Motor neuron (in vitro differentiated cells): ENCODE measurements around the gene RAB3D. TPM values are rescaled to one million over a fixed set of nuclear protein-coding genes. Genes with fewer than 3 reads are reported as not detected.
"Not testable (repeated sequence)": the region's sequence is repeated elsewhere in the genome, so short reads cannot be mapped to it uniquely, and the experiment has no call there.

Experiments used
- ATAC-seq, 8 experiments: fragments of 200-7000 bp; cut with Tn5 transposase; replicated peaks in 6 of 8; 2 replicates each; pipeline ENCODE4 v1.8.0; 2021; ENCODE audit warnings: mild to moderate bottlenecking in 8 of 8, moderate library complexity in 8 of 8
- H3K27ac ChIP-seq, 2 donors: fragments of 250-450 bp; sonication (Bioruptor Pico); 2 replicates each; pipeline ENCODE4 v1.9.0; 2021; ENCODE audit warnings: antibody characterized with exemption in 2 of 2, mild to moderate bottlenecking in 2 of 2, moderate library complexity in 1 of 2
- H3K4me1 ChIP-seq, 2 donors: fragments of 250-450 bp; sonication (Bioruptor Pico); replicated peaks in 1 of 2; 2 replicates each; pipeline ENCODE4 v1.6.1; 2021; ENCODE audit warnings: antibody characterized with exemption in 2 of 2, mild to moderate bottlenecking in 2 of 2, moderate library complexity in 1 of 2
- H3K4me3 ChIP-seq, 5 donors: fragments of 250-450 bp; sonication (Bioruptor Pico); 2 replicates each; pipeline ENCODE4 v1.9.0; 2021; ENCODE audit warnings: antibody characterized with exemption in 5 of 5, mild to moderate bottlenecking in 5 of 5, moderate library complexity in 4 of 5
- WGBS, 10 experiments: fragments of 450-650 bp; shearing (Covaris generic); methylation state at CpG; one replicate each; pipeline ENCODE4 v1.0.0; 2022; 5-methylcytosine and 5-hydroxymethylcytosine counted together
- in situ Hi-C, 9 experiments: fragments of 400-800 bp; cut with MboI; loops; one replicate each; pipeline ENCODE4 v1.15.0; 2021; ENCODE audit warnings: low sequenced_read_pairs in 9 of 9, low pct_unique_long_range_greater_than_20kb in 2 of 9; ENCODE audit not compliant: unreplicated experiment in 9 of 9
- total RNA-seq, 8 experiments: library from RNA; unstranded; fragments of 300-600 nt; gene quantifications; 2 replicates each; pipeline versions ENCODE4 v1.2.3 to v1.2.4, GENCODE V29; 2022

RAB3D gene
- total RNA-seq, 8 experiments from 2014 or later = 7.6 to 21.6 (median 10.7) TPM

DNA sequence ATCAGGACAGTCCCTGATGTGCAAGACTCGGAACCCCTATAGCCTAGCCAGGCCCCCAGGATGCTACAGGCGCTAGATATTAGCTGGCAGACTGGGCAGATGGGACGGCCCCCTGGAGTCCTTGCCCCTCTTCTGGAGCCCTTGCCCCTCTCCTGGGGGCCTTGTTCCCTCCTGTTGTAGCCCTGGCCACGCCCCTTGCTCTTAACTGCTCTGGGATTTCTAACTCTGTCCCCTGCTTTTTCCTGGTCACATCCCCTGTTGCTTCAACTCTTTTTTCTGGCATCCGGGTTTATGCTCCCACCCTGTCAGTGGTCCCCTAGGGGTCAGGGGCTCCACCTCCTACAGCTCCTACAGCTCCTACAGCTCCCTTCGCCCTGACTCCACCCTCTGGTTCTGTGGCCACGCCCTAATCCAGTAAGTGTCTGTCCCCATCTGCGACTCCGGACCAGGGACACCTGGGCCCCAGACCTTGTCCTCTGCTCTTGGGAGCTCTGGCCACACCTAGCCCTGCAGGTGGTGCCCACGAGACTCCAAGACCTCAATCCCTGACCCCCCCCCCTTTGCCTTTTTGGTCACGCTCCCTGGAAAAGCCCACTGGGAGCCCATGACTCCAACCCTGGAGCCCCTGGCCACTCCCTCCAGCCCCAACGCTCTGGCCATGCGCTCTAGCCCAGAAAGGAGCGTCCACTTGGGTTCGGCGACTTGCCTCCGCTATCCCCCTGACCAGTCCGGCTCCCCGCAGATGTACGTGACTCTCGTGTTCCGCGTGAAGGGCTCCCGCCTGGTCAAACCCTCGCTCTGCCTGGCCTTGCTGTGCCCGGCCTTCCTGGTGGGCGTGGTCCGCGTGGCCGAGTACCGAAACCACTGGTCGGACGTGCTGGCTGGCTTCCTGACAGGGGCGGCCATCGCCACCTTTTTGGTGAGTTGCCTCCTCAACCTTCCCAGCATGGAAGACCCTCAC lies 22.6 kb upstream of the RAB3D start:
- ATAC-seq = peak in 4 of 8 experiments; percentile 16 to 34 (median 25)
- H3K4me3 ChIP-seq = peak overlapping the region in 1 of 5 donors; percentile 18
- peaks cover 11 to 15% of the 10 kb centered on the region in 2 donors for H3K4me1 ChIP-seq
- in situ Hi-C loops = no loop called here
- H3K27ac ChIP-seq = peak overlapping the region in 1 of 2 donors; percentile 32
- 14 to 95% (median 74%) methylated on average over 1 to 9 of the region's 35 CpGs; no CpG with 5 or more reads in 2 of the 10 experiments for WGBS, 10 experiments

GRCh38 chr19:11361037-11361770 lies 21.7 kb upstream of the RAB3D start:
- Histone ChIP-seq H3K27ac (peak overlapping the region in 1 of 2 donors; percentile 66), H3K4me1 (peaks cover 11 to 15% of the 10 kb centered on the region in 2 donors), H3K4me3 (peak overlapping the region in 3 of 5 donors; percentile 8 to 18 (median 12))
- ATAC-seq = peak in 6 of 8 experiments; percentile 24 to 81 (median 79)
- in situ Hi-C loops = no loop called here
- WGBS, 10 experiments = 80 to 100% (median 90%) methylated on average over 1 to 4 of the region's 43 CpGs; no CpG with 5 or more reads in 7 of the 10 experiments

DNA sequence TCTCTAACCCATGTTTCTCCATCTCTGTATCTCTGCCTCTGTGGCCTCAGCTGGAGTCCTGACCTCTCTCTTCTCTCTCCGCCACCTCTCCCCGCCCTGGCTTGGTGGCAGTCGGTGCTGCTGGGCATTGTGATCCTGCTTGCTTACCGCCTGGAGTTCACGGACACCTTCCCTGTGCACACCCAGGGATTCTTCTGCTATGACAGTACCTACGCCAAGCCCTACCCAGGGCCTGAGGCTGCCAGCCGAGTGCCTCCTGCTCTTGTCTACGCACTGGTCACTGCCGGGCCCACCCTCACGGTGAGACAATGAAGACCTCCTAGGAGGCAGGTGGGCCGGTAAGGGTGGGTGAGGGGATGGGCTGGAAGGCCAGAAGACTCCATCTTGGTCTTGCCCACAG lies 20.0 kb upstream of the RAB3D start:
- Histone ChIP-seq H3K27ac (no peak overlapping the region), H3K4me3 (no peak overlapping the region), H3K4me1 (peaks cover 11 to 19% of the 10 kb centered on the region in 2 donors)
- 82 to 100% (median 90%) methylated on average over 1 to 11 of the region's 11 CpGs; no CpG with 5 or more reads in 3 of the 10 experiments for WGBS, 10 experiments
- in situ Hi-C loops = no loop called here
- ATAC-seq = no peak

DNA sequence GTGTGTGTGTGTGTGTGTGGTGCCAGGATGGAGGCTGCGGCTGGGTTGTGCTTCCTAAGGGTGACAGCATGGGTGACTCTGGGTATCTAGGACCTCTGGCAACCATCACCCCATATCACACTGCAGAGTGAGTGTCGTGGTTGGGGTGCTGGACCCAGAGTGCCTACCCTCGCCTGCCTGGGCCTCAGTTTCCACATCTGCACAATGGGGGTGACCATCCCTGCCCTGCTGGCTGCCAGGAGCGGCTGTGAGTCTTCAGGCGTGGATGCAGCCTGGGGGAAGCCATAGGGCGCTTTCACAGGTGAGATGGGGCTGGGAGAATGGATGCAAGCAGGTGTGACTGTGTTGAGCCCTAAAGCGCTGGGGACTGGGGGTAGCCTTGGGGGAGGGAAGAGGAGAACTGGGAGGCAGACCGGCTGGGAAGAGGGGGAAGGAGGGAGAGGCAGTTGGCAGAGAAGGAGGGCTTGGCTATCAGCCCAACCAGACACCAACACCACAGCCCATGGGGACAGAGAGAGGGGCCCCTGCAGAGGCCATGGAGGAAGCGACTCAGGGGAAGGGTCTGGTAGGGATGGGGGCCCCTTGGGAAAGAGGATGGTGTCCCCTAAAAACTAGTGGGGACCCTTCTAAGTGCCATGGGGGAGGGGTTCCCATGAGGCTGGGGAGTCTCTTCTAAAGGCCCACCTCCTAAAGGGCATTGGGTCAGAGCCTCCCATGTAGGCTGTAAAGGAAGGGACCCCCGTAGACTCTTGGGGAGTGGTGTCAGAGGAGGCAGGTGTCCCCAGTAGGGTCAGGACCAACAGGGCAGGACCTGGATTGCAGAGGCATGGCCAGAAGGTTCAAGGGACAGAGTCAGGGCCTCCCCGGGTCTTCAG lies 17.5 kb upstream of the RAB3D start:
- in situ Hi-C loops = no loop called here
- no peak overlapping the region for H3K4me3 ChIP-seq
- no peak for ATAC-seq
- no peak overlapping the region for H3K27ac ChIP-seq
- WGBS, 10 experiments = 83 to 100% (median 86%) methylated on average over 1 of the region's 11 CpGs; no CpG with 5 or more reads in 7 of the 10 experiments
- peaks cover 10 to 17% of the 10 kb centered on the region in 2 donors for H3K4me1 ChIP-seq

DNA sequence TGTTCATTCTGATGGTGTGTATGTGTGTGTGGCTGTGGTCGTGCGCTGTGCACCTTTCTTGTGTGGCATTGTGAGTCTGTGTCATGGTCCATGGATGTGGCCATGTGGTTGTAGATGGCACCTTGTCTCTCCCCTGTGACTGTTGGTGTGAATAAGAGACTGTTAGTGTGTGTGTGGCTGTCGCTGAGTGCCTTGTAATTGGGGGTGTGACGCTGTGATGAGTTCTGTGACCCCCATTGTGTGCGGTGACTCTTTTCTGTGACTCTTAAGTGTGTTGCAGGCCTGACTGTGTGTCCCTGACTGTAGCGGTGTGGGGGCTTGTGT lies 16.6 kb upstream of the RAB3D start:
- peak overlapping the region; percentile 47 to 70 (median 61) for H3K4me3 ChIP-seq
- 57 to 100% (median 64%) methylated on average over 2 to 3 of the region's 6 CpGs; no CpG with 5 or more reads in 7 of the 10 experiments for WGBS, 10 experiments
- in situ Hi-C loops = no loop called here
- H3K27ac ChIP-seq = no peak overlapping the region
- peaks cover 3 to 8% of the 10 kb centered on the region in 2 donors for H3K4me1 ChIP-seq
- ATAC-seq = peak in 1 of 8 experiments; percentile 3

DNA sequence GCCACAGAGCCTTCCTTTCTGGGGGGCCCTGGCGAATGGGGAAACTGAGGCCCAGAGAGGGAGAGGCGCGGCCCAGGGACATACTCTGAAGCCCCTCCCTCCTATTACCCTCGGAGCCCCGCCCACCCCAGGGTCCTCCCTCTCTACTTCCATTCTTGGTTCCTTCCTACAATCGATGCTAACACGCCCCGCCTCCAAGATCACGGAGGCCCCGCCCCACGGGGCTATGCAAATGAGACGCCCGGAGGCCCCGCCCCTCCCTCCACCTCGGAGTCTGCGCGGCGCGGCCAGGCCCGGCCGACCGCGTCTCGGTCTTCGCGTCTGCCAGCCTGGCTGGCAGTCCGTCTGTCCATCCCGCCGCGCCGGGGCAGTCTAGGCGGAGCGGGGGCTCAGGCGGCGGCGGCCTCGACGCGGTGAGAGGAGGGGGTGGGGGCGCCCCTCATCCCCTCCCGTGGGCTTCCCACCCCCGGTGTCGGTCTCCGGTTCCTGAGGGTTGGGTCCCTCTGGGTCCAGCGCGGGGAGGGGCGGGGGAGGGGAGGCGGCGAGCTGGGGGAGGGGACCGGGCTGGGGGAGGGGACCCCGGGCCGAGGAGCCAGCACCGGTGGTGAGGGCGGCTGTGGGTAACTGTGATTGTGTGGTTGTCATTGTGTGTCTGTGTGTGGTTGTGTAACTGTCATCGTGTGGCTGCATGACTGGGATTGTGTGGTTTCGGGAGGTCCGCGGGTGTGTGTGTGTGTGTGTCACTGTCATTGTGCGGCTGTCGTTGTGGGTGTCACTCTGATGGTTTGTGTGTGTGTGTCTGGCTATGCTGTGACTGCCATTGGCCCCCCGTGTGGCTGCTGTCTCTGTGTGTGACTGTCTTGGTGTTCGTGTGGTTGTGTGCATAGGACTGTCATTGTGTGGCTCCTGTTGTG lies 16.0 kb upstream of the RAB3D start, which contains the start of gene PLPPR2:
Gene PLPPR2 (plus strand): TSS at position 273 of the 914 bp plus-strand sequence. CDS start 2,242 bp downstream, outside the sequence.
- in situ Hi-C loops = no loop called here
- Histone ChIP-seq H3K4me3 (peak within 1 kb of the TSS; percentile 47 to 70 (median 61)), H3K27ac (peak within 1 kb of the TSS in 1 of 2 donors; percentile 41), H3K4me1 (peaks cover 0 to 5% of the 10 kb centered on the region in 2 donors)
- 0 to 69% (median 40%) methylated on average over 1 to 2 of the region's 62 CpGs; no CpG with 5 or more reads in 6 of the 10 experiments for WGBS, 10 experiments
- ATAC-seq = peak; percentile 84 to 98 (median 90)

DNA sequence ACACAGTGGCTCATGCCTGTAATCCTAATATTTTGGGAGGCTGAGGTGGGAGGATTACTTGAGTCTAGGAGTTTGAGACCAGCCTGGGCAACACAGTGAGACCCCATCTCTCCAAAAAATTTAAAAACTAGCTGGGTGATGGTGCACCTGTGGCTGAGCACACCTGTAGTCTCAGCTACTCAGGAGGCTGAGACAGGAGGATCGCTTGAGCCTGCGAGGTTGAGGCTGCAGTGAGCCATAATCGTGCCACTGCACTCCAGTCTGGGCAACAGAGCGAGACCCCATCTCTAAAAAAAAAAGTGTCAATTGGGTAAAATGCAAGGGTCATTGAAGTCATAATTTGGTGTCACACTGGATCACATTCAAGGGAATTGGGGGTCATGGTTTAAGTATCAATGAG lies 14.6 kb upstream of the RAB3D start:
- in situ Hi-C loops = not testable (repeated sequence)

DNA sequence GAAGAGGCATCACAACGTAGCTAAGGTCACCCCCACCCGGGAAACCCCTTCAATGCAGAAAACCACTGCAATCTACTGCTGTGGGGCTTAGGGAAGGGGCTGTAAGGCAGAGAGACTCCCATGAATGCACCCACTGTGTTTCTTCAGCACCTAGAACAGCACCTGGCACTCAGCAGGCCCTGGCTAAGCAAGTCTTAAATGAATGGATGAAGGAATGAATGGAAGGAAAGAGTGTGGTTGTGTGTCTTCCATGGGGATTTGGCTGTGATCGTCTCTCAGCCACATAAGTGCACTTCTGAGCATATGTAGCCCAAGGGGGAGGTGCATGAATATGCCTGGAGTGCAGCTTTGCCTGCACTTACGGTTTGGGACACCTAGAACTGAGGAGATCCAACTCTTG lies 9.7 kb upstream of the RAB3D start:
- in situ Hi-C loops = no loop called here
- Histone ChIP-seq H3K4me3 (no peak overlapping the region), H3K27ac (no peak overlapping the region), H3K4me1 (peaks cover 7 to 9% of the 10 kb centered on the region in 2 donors)
- 40 to 88% (median 55%) methylated on average over 1 to 4 of the region's 4 CpGs; no CpG with 5 or more reads in 6 of the 10 experiments for WGBS, 10 experiments
- ATAC-seq = no peak

More for the DNA sequence above, 14.6 kb upstream of the RAB3D start:
- not testable (repeated sequence) for H3K4me1 ChIP-seq, H3K27ac ChIP-seq, ATAC-seq, H3K4me3 ChIP-seq
- WGBS, 10 experiments = 85 to 100% (median 100%) methylated on average over 2 to 4 of the region's 4 CpGs; no CpG with 5 or more reads in 7 of the 10 experiments

DNA sequence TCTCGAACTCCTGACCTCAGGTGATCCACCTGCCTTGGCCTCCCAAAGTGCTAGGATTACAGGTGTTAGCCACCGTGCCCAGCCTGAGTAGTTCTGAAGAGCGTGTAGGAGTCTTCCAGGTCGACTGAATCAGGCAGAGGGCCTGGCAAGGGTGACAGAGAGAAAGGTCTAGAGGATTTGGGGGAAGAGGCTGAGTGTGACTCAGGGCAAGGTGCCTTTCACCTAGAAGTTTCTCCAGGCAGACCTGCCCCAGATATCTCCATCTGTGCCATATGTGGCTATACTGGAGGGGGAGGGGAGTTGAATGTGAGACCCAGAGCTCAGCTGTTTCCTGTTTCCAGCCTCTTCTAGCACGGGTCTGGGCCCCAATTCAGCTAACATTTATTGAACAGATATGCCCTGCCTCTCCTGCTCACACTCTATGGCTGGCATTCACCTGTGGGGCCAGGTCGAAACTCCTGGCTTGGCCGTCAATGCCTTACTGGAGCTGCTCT lies 8.1 kb upstream of the RAB3D start:
- no peak overlapping the region for H3K27ac ChIP-seq
- peaks cover 7 to 9% of the 10 kb centered on the region in 2 donors for H3K4me1 ChIP-seq
- 0 to 89% (median 67%) methylated on average over 1 to 3 of the region's 7 CpGs; no CpG with 5 or more reads in 5 of the 10 experiments for WGBS, 10 experiments
- ATAC-seq = no peak
- H3K4me3 ChIP-seq = no peak overlapping the region
- in situ Hi-C loops = no loop called here

DNA sequence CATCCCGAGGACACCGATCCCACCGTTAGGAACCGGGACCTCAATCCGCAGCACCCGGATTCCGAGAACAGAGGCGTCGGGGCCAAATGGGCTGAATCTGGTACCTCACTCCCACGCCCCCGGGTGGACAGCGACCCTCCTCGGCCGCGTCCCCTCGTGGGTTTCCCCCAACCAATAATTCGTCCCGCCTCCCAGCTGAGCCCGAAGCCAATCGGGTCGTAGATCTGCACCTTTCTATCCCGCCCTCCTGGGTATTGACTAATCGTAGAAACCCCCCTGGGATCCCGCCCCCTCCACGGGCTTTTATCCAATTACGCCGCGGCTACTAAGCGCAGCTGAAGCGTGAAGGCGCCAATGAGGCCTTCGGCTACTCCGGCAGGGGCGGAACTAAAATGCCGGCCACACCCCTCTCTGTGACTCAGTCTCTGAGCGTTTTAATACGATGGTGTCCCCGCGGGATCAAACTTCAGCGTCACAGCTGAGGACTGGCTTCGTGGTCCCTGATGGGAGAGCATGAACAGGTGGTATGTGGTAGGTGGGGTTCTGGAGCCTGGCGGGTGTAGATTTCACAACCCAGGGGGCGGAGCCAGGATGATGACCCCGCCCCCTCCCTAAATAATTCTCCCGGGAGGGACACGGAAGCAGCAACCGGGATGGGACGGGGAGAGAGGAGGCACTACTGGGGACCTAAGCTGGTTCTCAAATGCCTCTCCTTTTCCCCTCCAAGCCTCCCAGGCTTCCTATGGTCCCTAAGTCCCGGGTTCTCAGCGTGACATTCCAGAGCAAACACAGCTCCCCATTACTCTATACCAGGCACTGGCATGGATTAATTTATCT lies 6.9 kb upstream of the RAB3D start, which contains the start of the genes CCDC159 and TMEM205:
Gene CCDC159 (plus strand): TSS at position 416 of the 837 bp plus-strand sequence. CDS start 88 bp downstream, at position 504.
Gene TMEM205 (minus strand): TSS at position 165 of the 837 bp plus-strand sequence. CDS start 649 bp downstream, outside the sequence.
- ATAC-seq = peak; percentile 91 to 93 (median 92)
- Histone ChIP-seq H3K4me3 (peak within 1 kb of the TSS; percentile 50 to 92 (median 72)), H3K27ac (peak within 1 kb of the TSS; percentile 59 to 69), H3K4me1 (peaks cover 7 to 9% of the 10 kb centered on the region in 2 donors)
- in situ Hi-C loops = no loop called here
- WGBS, 10 experiments = 0 to 3% (median 0%) methylated on average over 1 to 22 of the region's 50 CpGs; no CpG with 5 or more reads in 2 of the 10 experiments
